Endothelial cell of umbilical vein (primary cell): ENCODE measurements around the gene SUCNR1. TPM values are rescaled to one million over a fixed set of nuclear protein-coding genes. Genes with fewer than 3 reads are reported as not detected.

Experiments used
- Bru-seq: library from RNA; stranded (reverse); fragments of 400-500 nt; gene quantifications from one replicate; lab custom pipeline; 2021; lab: Mats Ljungman, UMichigan
- BruChase-seq, 2 experiments: library from RNA; stranded (reverse); fragments of 400-500 nt; gene quantifications; one replicate each; lab custom pipeline; 2021; lab: Mats Ljungman, UMichigan
- BruUV-seq: library from RNA; stranded (reverse); fragments of 400-500 nt; replicated peaks from 2 replicates; lab custom pipeline; 2021; lab: Mats Ljungman, UMichigan
- CTCF ChIA-PET: fragments of 300-600, 350-600 bp; sonication (Branson Sonifier 250); formaldehyde crosslinking; loops from one replicate; lab custom pipeline; 2021; ENCODE audit warnings: antibody characterized with exemption, inconsistent platforms; lab: Charles Lee
- POLR2A ChIA-PET: fragments of 300-600, 350-600 bp; sonication (Branson Sonifier 250); formaldehyde crosslinking; loops from one replicate; lab custom pipeline; 2021; ENCODE audit warnings: antibody characterized with exemption, inconsistent platforms; lab: Charles Lee
- DNase-seq: peaks from one replicate; pipeline ENCODE4 v3.0.0-alpha.2; 2011; ENCODE audit warnings: low read depth, low spot score
- FAIRE-seq: peaks from 2 replicates; lab custom pipeline; 2011; peaks lifted over from hg19 to GRCh38; lab: Jason Lieb, UNC
- H2AFZ ChIP-seq: 2 replicates; pipeline ENCODE4 v1.6.0; 2012; ENCODE audit warnings: low read depth, low read length, control low read depth, inconsistent platforms
- H3K27ac ChIP-seq: 2 replicates; pipeline ENCODE4 v1.5.1; 2011; ENCODE audit warnings: low read depth, mild to moderate bottlenecking, control low read depth, low read length, moderate library complexity; ENCODE audit not compliant: insufficient read depth
- H3K27me3 ChIP-seq, 2 experiments: 2 replicates each; pipeline versions ENCODE4 v1.6.0 to v1.6.1; 2011; ENCODE audit warnings: low read length in 2 of 2, mixed read lengths in 1 of 2; ENCODE audit not compliant: control insufficient read depth in 2 of 2, insufficient read depth in 2 of 2
- H3K36me3 ChIP-seq, 2 experiments: 2 replicates in 1 of 2; 3 replicates in 1 of 2; pipeline ENCODE4 v1.5.1; 2011; ENCODE audit warnings: low read length in 2 of 2, mild to moderate bottlenecking in 1 of 2, moderate library complexity in 1 of 2; ENCODE audit not compliant: control insufficient read depth in 2 of 2, insufficient read depth in 2 of 2; ENCODE audit errors: extremely low read depth in 1 of 2
- H3K4me1 ChIP-seq: 3 replicates; pipeline ENCODE4 v1.5.1; 2011; ENCODE audit warnings: mild to moderate bottlenecking, low read length; ENCODE audit not compliant: control insufficient read depth, insufficient read depth; ENCODE audit errors: extremely low read depth
- H3K4me2 ChIP-seq: 2 replicates; pipeline ENCODE4 v1.6.1; 2011; ENCODE audit warnings: low read length, control low read depth, mixed read lengths; ENCODE audit not compliant: insufficient read depth
- H3K4me3 ChIP-seq, 3 experiments: fragments of 200-600 bp in 1 of 3; sonication (generic), shearing (Covaris generic) in 1 of 3; replicated peaks in 1 of 3; 2 replicates each; pipeline ENCODE4 v1.5.1; 2011 to 2016; ENCODE audit warnings: control low read depth in 3 of 3, low read length in 3 of 3, mild to moderate bottlenecking in 2 of 3, inconsistent platforms in 1 of 3, low read depth in 1 of 3, moderate library complexity in 1 of 3; ENCODE audit not compliant: insufficient read depth in 1 of 3
- H3K79me2 ChIP-seq: 2 replicates; pipeline ENCODE4 v1.6.0; 2012; ENCODE audit warnings: low read length, inconsistent platforms; ENCODE audit not compliant: control insufficient read depth, insufficient read depth
- H3K9ac ChIP-seq: replicated peaks from 2 replicates; pipeline ENCODE3; 2011; ENCODE audit warnings: low read length, control low read depth; ENCODE audit not compliant: insufficient read depth; ENCODE audit errors: extremely low read depth
- H3K9me1 ChIP-seq: replicated peaks from 3 replicates; pipeline ENCODE4 v1.6.0; 2011; ENCODE audit warnings: mild to moderate bottlenecking, low read length; ENCODE audit not compliant: control insufficient read depth, insufficient read depth; ENCODE audit errors: extremely low read depth
- H3K9me3 ChIP-seq: replicated peaks from 2 replicates; pipeline ENCODE4 v1.5.1; 2012; ENCODE audit warnings: low read length, inconsistent platforms; ENCODE audit not compliant: control insufficient read depth, insufficient read depth
- H4K20me1 ChIP-seq: replicated peaks from 2 replicates; pipeline ENCODE3; 2011; ENCODE audit warnings: mild to moderate bottlenecking, low read length; ENCODE audit not compliant: control insufficient read depth, insufficient read depth; ENCODE audit errors: extremely low read depth
- EZH2 ChIP-seq: IDR thresholded peaks from 2 replicates; pipeline ENCODE4 v1.6.1; 2012; ENCODE audit warnings: borderline replicate concordance, low read depth, mild to moderate bottlenecking, moderate library complexity, low read length, inconsistent platforms; ENCODE audit not compliant: severe bottlenecking
- FOS ChIP-seq: IDR thresholded peaks from 2 replicates; pipeline ENCODE4 v1.6.1; 2011; ENCODE audit warnings: mild to moderate bottlenecking, low read length, moderate library complexity, borderline replicate concordance; ENCODE audit not compliant: insufficient read depth
- GATA2 ChIP-seq: IDR thresholded peaks from 2 replicates; pipeline ENCODE4 v1.7.0; 2011; ENCODE audit warnings: low read depth, mild to moderate bottlenecking, moderate library complexity, mixed read lengths, low read length; ENCODE audit not compliant: insufficient read length, insufficient read depth
- JUN ChIP-seq: IDR thresholded peaks from 2 replicates; pipeline ENCODE4 v1.6.1; 2011; ENCODE audit warnings: borderline replicate concordance, low read depth; ENCODE audit not compliant: insufficient read length, insufficient read depth
- MAX ChIP-seq: IDR thresholded peaks from 2 replicates; pipeline ENCODE4 v1.6.1; 2011; ENCODE audit not compliant: insufficient read depth, insufficient read length
- MYC ChIP-seq: IDR thresholded peaks from one replicate; pipeline ENCODE4 v1.6.1; 2011; ENCODE audit warnings: mild to moderate bottlenecking, low read depth, low read length
- POLR2A ChIP-seq: IDR thresholded peaks from 2 replicates; pipeline ENCODE4 v1.6.1; 2012; ENCODE audit warnings: low read depth, mild to moderate bottlenecking, control low read depth, low read length
- POLR2AphosphoS5 ChIP-seq: IDR thresholded peaks from 2 replicates; pipeline ENCODE4 v1.6.1; 2012; ENCODE audit warnings: low read depth, mild to moderate bottlenecking, control low read depth, low read length, moderate library complexity; ENCODE audit not compliant: insufficient read depth
- dilution Hi-C: fragments of 300-500 bp; cut with MboI; formaldehyde crosslinking; loops from one replicate; pipeline ENCODE4 v1.15.0; 2019; ENCODE audit warnings: low sequenced_read_pairs; ENCODE audit not compliant: extremely low pct_ligation_motif_present
- intact Hi-C: fragments of 100-400 bp; cut with micrococcal nuclease; formaldehyde crosslinking; loops from one replicate; pipeline ENCODE4 v1.10.0; 2022
- long read RNA-seq: library from polyadenylated mRNA; stranded (forward); transcript quantifications from one replicate; pipeline ENCODE4 v2.0.0, GENCODE V29; 2021
- polyA minus RNA-seq, 3 experiments: library from RNA; depleted of rRNA, polyadenylated mRNA; stranded (reverse); fragments of >200 nt; gene quantifications; 1 replicate in 1 of 3; 2 replicates in 2 of 3; pipeline ENCODE4 v1.2.3, GENCODE V29; 2011
- polyA plus RNA-seq, 4 experiments: library from polyadenylated mRNA; depleted of rRNA in 3 of 4; stranded (reverse) in 3 of 4; unstranded in 1 of 4; fragments of >200 nt; gene quantifications; 2 replicates each; pipeline versions ENCODE4 v1.2.1 to v1.2.3, GENCODE V29; 2011 to 2012; ENCODE audit warnings: missing spikeins in 1 of 4
- total RNA-seq: library from RNA; stranded (reverse); gene quantifications from 2 replicates; pipeline ENCODE4 v1.2.3, GENCODE V29; 2021
- TF ChIP-seq, protein P1 (sequence below), 2 donors: IDR thresholded peaks; 1 replicate in 1 of 2; 2 replicates in 1 of 2; pipeline ENCODE4 v1.5.1; 2011; ENCODE audit warnings: low read length in 2 of 2, mild to moderate bottlenecking in 2 of 2, moderate library complexity in 2 of 2, control low read depth in 1 of 2, inconsistent platforms in 1 of 2, low read depth in 1 of 2; ENCODE audit not compliant: insufficient read depth in 1 of 2; ENCODE audit errors: extremely low read depth in 1 of 2

Gene SUCNR1
- total RNA-seq: not detected in 2 replicates
- not detected in 2 replicates for polyA plus RNA-seq
- polyA plus RNA-seq (2011; cell fraction: cytosol; rRNA removed): not detected in 2 replicates
- polyA plus RNA-seq (2011; cell fraction: nucleus; rRNA removed): 0.04 TPM in 1 of 2 replicates, not detected in the other
- polyA plus RNA-seq (2012): not detected in 2 replicates
- not detected in 2 replicates for polyA minus RNA-seq
- not detected for polyA minus RNA-seq (2011; cell fraction: cytosol; rRNA and poly(A)+ RNA removed)
- polyA minus RNA-seq (2011; cell fraction: nucleus; rRNA and poly(A)+ RNA removed): not detected in 2 replicates
- Bru-seq, nascent RNA: percentile 7 among the genes with signal in this experiment
- BruChase-seq, experiment 1, labeled RNA remaining after a 6-hour chase: percentile 14 among the genes with signal in this experiment
- not detected for BruChase-seq, experiment 2, labeled RNA remaining after a 2-hour chase
- long read RNA-seq: 0 reads

GRCh38 chr3:151873398-151873797, at the start of gene SUCNR1:
Gene SUCNR1, plus strand, starts transcription at chr3:151873643. Its CDS starts 6,250 bp downstream, at chr3:151879893.
- Histone ChIP-seq H3K4me3 (no peak within 1 kb of the TSS), H4K20me1 (no peaks in the 10 kb centered on the region), H3K27ac (no peak within 1 kb of the TSS), H3K4me1 (peaks cover 12% of the 10 kb centered on the region), H3K9ac (no peak within 1 kb of the TSS), H2AFZ (peak within 1 kb of the TSS; percentile 32), H3K4me2 (no peak within 1 kb of the TSS), H3K27me3 (no peaks in the 10 kb centered on the region), H3K9me1 (no peaks in the 10 kb centered on the region), H3K36me3 (no peaks in the 10 kb centered on the region), H3K79me2 (no peaks in the 10 kb centered on the region), H3K9me3 (no peaks in the 10 kb centered on the region)
- FAIRE-seq (no peak), DNase-seq (no peak)
- ChIA-PET CTCF (no interaction called here), POLR2A (no interaction called here)
- TF ChIP-seq, protein P1, sequence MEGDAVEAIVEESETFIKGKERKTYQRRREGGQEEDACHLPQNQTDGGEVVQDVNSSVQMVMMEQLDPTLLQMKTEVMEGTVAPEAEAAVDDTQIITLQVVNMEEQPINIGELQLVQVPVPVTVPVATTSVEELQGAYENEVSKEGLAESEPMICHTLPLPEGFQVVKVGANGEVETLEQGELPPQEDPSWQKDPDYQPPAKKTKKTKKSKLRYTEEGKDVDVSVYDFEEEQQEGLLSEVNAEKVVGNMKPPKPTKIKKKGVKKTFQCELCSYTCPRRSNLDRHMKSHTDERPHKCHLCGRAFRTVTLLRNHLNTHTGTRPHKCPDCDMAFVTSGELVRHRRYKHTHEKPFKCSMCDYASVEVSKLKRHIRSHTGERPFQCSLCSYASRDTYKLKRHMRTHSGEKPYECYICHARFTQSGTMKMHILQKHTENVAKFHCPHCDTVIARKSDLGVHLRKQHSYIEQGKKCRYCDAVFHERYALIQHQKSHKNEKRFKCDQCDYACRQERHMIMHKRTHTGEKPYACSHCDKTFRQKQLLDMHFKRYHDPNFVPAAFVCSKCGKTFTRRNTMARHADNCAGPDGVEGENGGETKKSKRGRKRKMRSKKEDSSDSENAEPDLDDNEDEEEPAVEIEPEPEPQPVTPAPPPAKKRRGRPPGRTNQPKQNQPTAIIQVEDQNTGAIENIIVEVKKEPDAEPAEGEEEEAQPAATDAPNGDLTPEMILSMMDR (IDR thresholded peaks at IDR 0.05; ENCODE audit: extremely low read depth in 1 of 2, insufficient read depth in 1 of 2, low read depth in 1 of 2, low read length in 2 of 2): no peak
- TF ChIP-seq FOS (no peak), JUN (no peak), MAX (no peak), POLR2A (no peak), GATA2 (no peak), MYC (no peak), EZH2 (no peak), POLR2AphosphoS5 (no peak)
- no TSS peak for BruUV-seq
- intact Hi-C loops (no loop called here), dilution Hi-C loops (no loop called here)
